Spleen (tissue), 13 donors: ENCODE data around the gene SLC43A1. TPM values are rescaled to one million over a fixed set of nuclear protein-coding genes. Genes with fewer than 3 reads are reported as not detected.
A peak's percentile ranks its signal among the peaks of the same experiment; 100 is the strongest.

ENCODE experiments used
- DNase-seq: peaks from one replicate; pipeline ENCODE4 v3.0.0-alpha.2; 2020
- H3K27ac ChIP-seq, 8 donors: fragments of 200-600 bp; sonication (generic) in 7 of 8; 1 replicate in 4 of 8; 2 replicates in 4 of 8; pipeline versions ENCODE4 v1.5.0 to v1.8.0; 2016 to 2021; ENCODE audit warnings: inconsistent platforms in 4 of 8, mild to moderate bottlenecking in 4 of 8, moderate library complexity in 1 of 8
- H3K27me3 ChIP-seq, 7 donors: fragments of 200-600 bp; sonication (generic) in 6 of 7; replicated peaks in 1 of 7; 1 replicate in 4 of 7; 2 replicates in 3 of 7; pipeline versions ENCODE4 v1.5.0 to v1.8.0; 2016 to 2021; ENCODE audit warnings: inconsistent platforms in 3 of 7, mild to moderate bottlenecking in 1 of 7
- H3K36me3 ChIP-seq, 6 donors: fragments of 200-600 bp; sonication (generic) in 5 of 6; 1 replicate in 4 of 6; 2 replicates in 2 of 6; pipeline versions ENCODE4 v1.5.0 to v1.8.0; 2016 to 2021; ENCODE audit warnings: inconsistent platforms in 2 of 6
- H3K4me1 ChIP-seq, 6 donors: fragments of 200-600 bp; sonication (generic) in 5 of 6; 1 replicate in 3 of 6; 2 replicates in 3 of 6; pipeline versions ENCODE4 v1.5.0 to v1.8.0; 2016 to 2021; ENCODE audit warnings: inconsistent platforms in 3 of 6
- H3K4me3 ChIP-seq, 8 donors: fragments of 200-600 bp; sonication (generic) in 7 of 8; 1 replicate in 4 of 8; 2 replicates in 4 of 8; pipeline versions ENCODE4 v1.5.0 to v1.8.0; 2016 to 2021; ENCODE audit warnings: inconsistent platforms in 4 of 8, mild to moderate bottlenecking in 4 of 8, moderate library complexity in 2 of 8
- H3K9me3 ChIP-seq, 8 donors: fragments of 200-600 bp; sonication (generic) in 7 of 8; 1 replicate in 4 of 8; 2 replicates in 4 of 8; pipeline versions ENCODE4 v1.5.0 to v1.8.0; 2016 to 2021; ENCODE audit warnings: inconsistent platforms in 4 of 8
- POLR2A ChIP-seq, 3 donors: fragments of 450-650 bp; IDR thresholded peaks; one replicate each; pipeline ENCODE4 v1.5.1; 2017; ENCODE audit warnings: antibody characterized with exemption in 3 of 3, mild to moderate bottlenecking in 1 of 3
- POLR2AphosphoS5 ChIP-seq, 3 donors: sonication (generic); formaldehyde crosslinking; IDR thresholded peaks; one replicate each; pipeline ENCODE4 v1.5.1; 2017; ENCODE audit warnings: antibody characterized with exemption in 3 of 3
- WGBS, 5 donors: extraction: QIAGEN DNeasy Blood & Tissue Kit in 3 of 5; methylation state at CpG; one replicate each; pipeline versions ENCODE4 v1.1.5 to v1.1.7; 2013 to 2018; 5-methylcytosine and 5-hydroxymethylcytosine counted together
- intact Hi-C: fragments of 100-400 bp; cut with DNase I; formaldehyde crosslinking; loops from one replicate; pipeline ENCODE4 v1.15.0; 2023; ENCODE audit warnings: low total_unique reads
- long read RNA-seq, 2 donors: transcript quantifications; one replicate each; lab custom pipeline, GENCODE V29; 2026
- polyA plus RNA-seq, 3 donors: library from polyadenylated mRNA; stranded (reverse); fragments of 200-250 nt; gene quantifications; one replicate each; pipeline ENCODE4 v1.2.1, GENCODE V29; 2013
- total RNA-seq, 7 donors: library from RNA; depleted of rRNA in 3 of 7; stranded (reverse); fragments of >200 nt in 3 of 7; fragmentation: NEBNext Ultra II Directional in 4 of 7; extraction: Animal tissue kit (Norgen Biotek cat#: 25700) in 4 of 7; gene quantifications; one replicate each; pipeline versions ENCODE4 v1.1.0 to v1.2.1, GENCODE V29; 2016 to 2021
- TF ChIP-seq, protein P1 (sequence below), 11 experiments: fragments of 200-600 bp in 7 of 11; fragments of 450-650 bp in 4 of 11; sonication (generic) in 4 of 11; IDR thresholded peaks in 8 of 11; conservative IDR thresholded peaks in 3 of 11; 1 replicate in 7 of 11; 2 replicates in 4 of 11; pipeline versions ENCODE4 v1.4.0 to v1.8.0; 2016 to 2021; ENCODE audit warnings: antibody characterized with exemption in 11 of 11, inconsistent platforms in 4 of 11, mild to moderate bottlenecking in 1 of 11
- donor health status: healthy with polysubstance abuse.
- donor health status: DM: no; HTN: no; CAD: no; lungs with moderate emphysema.
- donor health status: DM: no; HTN: no; CAD: no.
- donor health status: Bipolar disorder and iron deficiency.
- donor health status: healthy.
- donor health status: DM: no; HTN: no; CAD: no.
- donor health status: DM: yes; HTN: yes; CAD: no.

Gene SLC43A1
- total RNA-seq = 10 to 100 TPM in 5 of 7 donors, 1 to 10 TPM in 2; 7.0 to 16.1 (median 13.0) TPM
- polyA plus RNA-seq = 1 to 10 TPM; 6.2 to 8.4 (median 6.4) TPM
- long read RNA-seq, donor 1 = 0 reads
- long read RNA-seq, donor 2, transcript SLC43A1-201 (15 exons, 2,598 nt) = major isoform, 5 of 8 reads
- long read RNA-seq, donor 2, partial matches to known transcripts = 0 of 8 reads
- long read RNA-seq, donor 2, other reads (novel, unspliced or antisense) = 0 of 8 reads

DNA sequence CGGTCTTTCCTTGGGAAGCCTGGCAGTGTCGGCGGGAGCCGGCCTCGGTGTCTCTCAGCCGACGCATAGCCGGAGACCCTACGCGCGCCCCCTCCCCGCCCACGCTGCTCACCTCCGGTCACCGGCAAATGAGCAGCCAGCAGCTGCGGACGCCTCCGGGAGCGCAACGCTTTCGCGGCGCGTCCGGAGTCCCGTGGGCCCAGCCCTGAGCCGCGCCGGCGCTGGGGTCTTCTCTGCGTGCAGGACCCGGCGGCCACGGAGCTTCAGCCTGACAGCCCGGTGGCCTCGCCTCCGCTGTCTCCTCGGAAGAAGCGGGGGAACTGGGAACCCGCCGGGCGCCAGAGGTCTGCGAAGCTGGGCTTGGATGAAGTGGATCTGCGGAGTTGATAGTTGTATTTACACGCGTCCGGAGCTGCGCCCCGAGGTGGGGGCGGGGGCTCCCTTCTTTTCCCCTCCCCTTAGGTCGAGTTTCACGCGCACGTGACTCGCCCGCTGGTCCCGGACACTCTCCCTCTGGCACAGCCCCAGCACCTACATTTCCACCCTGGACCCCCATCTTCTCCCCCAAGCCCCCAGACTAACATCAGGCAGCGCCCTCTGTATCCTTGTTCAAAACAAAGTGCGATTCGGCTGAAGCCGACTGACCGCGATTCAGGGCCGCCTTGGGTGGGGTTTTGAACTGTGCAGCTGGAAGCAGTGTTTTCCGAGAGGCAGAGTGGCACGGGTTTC lies at the start of gene SLC43A1:
TSS of gene SLC43A1 (minus strand) at position 371 of the 729 bp plus-strand sequence. CDS start 1,591 bp downstream, outside the sequence.
- 0 to 1% (median 0%) methylated on average over 15 to 65 of the region's 66 CpGs for WGBS, 5 donors
- TF ChIP-seq POLR2AphosphoS5 (IDR thresholded peaks at IDR 0.05) (peak in 2 of 3 donors; percentile 53 to 62), POLR2A (IDR thresholded peaks at IDR 0.05) (no peak)
- TF ChIP-seq, protein P1, sequence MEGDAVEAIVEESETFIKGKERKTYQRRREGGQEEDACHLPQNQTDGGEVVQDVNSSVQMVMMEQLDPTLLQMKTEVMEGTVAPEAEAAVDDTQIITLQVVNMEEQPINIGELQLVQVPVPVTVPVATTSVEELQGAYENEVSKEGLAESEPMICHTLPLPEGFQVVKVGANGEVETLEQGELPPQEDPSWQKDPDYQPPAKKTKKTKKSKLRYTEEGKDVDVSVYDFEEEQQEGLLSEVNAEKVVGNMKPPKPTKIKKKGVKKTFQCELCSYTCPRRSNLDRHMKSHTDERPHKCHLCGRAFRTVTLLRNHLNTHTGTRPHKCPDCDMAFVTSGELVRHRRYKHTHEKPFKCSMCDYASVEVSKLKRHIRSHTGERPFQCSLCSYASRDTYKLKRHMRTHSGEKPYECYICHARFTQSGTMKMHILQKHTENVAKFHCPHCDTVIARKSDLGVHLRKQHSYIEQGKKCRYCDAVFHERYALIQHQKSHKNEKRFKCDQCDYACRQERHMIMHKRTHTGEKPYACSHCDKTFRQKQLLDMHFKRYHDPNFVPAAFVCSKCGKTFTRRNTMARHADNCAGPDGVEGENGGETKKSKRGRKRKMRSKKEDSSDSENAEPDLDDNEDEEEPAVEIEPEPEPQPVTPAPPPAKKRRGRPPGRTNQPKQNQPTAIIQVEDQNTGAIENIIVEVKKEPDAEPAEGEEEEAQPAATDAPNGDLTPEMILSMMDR (IDR thresholded peaks at IDR 0.05 in 8 of 11, conservative IDR thresholded peaks at IDR 0.05 in 3 of 11) = no peak
- intact Hi-C loops = no loop called here
- H3K27me3 ChIP-seq = no peaks in the 10 kb centered on the region
- no peaks in the 10 kb centered on the region for H3K36me3 ChIP-seq
- no peaks in the 10 kb centered on the region for H3K9me3 ChIP-seq
- H3K4me1 ChIP-seq = peaks cover 3 to 52% (median 21%) of the 10 kb centered on the region in 6 donors
- peak within 1 kb of the TSS; percentile 66 to 97 (median 90) for H3K4me3 ChIP-seq
- DNase-seq = peak; percentile 85
- H3K27ac ChIP-seq = peak within 1 kb of the TSS in 7 of 8 donors; percentile 23 to 80 (median 71)

DNA sequence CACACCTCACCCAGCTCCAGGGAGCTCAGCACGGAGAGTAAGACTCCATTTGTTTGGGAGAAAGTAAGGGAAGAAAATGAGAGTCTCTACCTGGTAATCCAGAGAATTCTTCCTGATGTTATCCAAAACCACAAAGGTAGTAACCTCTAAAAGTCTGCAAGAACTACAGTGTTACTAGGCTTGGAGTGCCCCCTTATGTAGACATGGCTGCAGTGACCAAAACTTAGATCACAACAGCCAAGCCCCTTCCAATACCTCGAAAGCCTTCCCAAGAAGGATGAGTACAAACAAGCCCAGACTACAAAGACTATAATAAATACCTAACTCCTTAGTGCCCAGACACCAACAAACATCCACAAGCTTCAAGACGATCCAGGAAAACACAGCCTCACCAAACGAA lies 47.1 kb upstream of the SLC43A1 start:
- Histone ChIP-seq H3K4me3 (no peak overlapping the region), H3K27ac (peak overlapping the region in 1 of 8 donors; percentile 7), H3K36me3 (peaks cover 3 to 75% (median 37%) of the 10 kb centered on the region in 6 donors), H3K4me1 (peaks cover 16 to 76% (median 57%) of the 10 kb centered on the region in 6 donors), H3K9me3 (no peaks in the 10 kb centered on the region), H3K27me3 (no peaks in the 10 kb centered on the region)
- DNase-seq = no peak
- WGBS, 5 donors = 82 to 89% (median 86%) methylated on average over 4 of the region's 4 CpGs
- TF ChIP-seq, protein P1 (IDR thresholded peaks at IDR 0.05 in 8 of 11, conservative IDR thresholded peaks at IDR 0.05 in 3 of 11) = no peak
- TF ChIP-seq POLR2A (IDR thresholded peaks at IDR 0.05) = no peak
- no peak for TF ChIP-seq POLR2AphosphoS5 (IDR thresholded peaks at IDR 0.05)
- intact Hi-C loops = loop anchor here (5.0 kb wide), 1 partner anchor 95 kb away; the partner anchor contains the start of gene CLP1

DNA sequence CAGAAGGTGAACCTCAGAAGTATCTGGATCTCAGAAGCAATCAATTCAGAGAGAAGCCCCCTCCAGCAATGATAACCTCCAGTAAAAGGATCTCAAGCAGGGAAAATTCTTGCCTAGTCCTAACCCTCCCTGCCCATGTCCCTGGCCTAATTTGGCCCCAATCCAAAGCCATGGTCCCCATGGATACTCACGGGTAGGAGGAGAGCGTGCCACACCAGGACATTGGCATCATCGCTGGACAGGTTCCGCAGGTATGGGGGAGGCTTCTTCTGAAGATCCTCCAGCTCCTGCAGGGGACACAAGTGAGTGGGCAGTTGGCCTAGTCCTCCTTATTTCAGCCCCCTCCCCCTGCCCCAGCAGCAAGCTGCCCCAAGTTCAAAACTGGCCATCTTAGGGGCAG lies 44.6 kb upstream of the SLC43A1 start:
- H3K4me3 ChIP-seq = no peak overlapping the region
- intact Hi-C loops = loop anchor here (5.0 kb wide), 1 partner anchor 97 kb away; the partner anchor contains the start of gene CLP1
- DNase-seq = peak; percentile 59
- TF ChIP-seq, protein P1 (IDR thresholded peaks at IDR 0.05 in 8 of 11, conservative IDR thresholded peaks at IDR 0.05 in 3 of 11) = no peak
- TF ChIP-seq POLR2AphosphoS5 (IDR thresholded peaks at IDR 0.05) = no peak
- TF ChIP-seq POLR2A (IDR thresholded peaks at IDR 0.05) = no peak
- 94 to 98% (median 96%) methylated on average over 4 of the region's 4 CpGs for WGBS, 5 donors
- H3K9me3 ChIP-seq = no peaks in the 10 kb centered on the region
- H3K4me1 ChIP-seq = peaks cover 11 to 54% (median 39%) of the 10 kb centered on the region in 6 donors
- no peaks in the 10 kb centered on the region for H3K27me3 ChIP-seq
- H3K36me3 ChIP-seq = peaks cover 3 to 100% (median 57%) of the 10 kb centered on the region in 6 donors
- no peak overlapping the region for H3K27ac ChIP-seq

DNA sequence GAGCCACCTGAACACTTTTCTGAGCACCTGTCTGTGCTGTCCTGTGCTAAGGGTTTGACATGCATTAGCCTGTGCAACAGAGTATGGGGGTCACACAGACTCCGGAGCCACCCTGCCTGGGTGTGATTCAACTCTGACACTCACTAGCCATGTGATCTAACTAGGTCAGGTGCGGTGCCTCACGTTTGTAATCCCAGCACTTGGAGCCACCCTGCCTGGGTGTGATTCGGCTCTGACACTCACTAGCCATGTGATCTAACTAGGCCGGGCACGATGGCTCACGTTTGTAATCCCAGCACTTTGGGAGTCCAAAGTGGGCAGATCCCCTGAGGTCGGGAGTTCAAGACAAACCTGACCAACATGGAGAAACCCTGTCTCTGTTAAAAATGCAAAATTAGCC lies 40.5 kb upstream of the SLC43A1 start:
- H3K4me1 ChIP-seq = peaks cover 0 to 13% (median 5%) of the 10 kb centered on the region in 6 donors
- no peak for TF ChIP-seq POLR2A (IDR thresholded peaks at IDR 0.05)
- TF ChIP-seq, protein P1 (IDR thresholded peaks at IDR 0.05 in 8 of 11, conservative IDR thresholded peaks at IDR 0.05 in 3 of 11) = no peak
- no peak for TF ChIP-seq POLR2AphosphoS5 (IDR thresholded peaks at IDR 0.05)
- no peak overlapping the region for H3K4me3 ChIP-seq
- peaks cover 10 to 100% (median 86%) of the 10 kb centered on the region in 6 donors for H3K36me3 ChIP-seq
- no peak for DNase-seq
- intact Hi-C loops = no loop called here
- H3K9me3 ChIP-seq = no peaks in the 10 kb centered on the region
- no peak overlapping the region for H3K27ac ChIP-seq
- no peaks in the 10 kb centered on the region for H3K27me3 ChIP-seq
- WGBS, 5 donors = 90 to 94% (median 93%) methylated on average over 8 of the region's 8 CpGs
